A549 treated with Mapracorat at 1 μM for 4 hours (cell line): Measurements from ENCODE around the gene SELENOT. TPM values are rescaled to one million over a fixed set of nuclear protein-coding genes. Genes with fewer than 3 reads are reported as not detected.

Source experiments
- total RNA-seq: library from RNA; stranded (reverse); fragments of 200-300 nt; extraction: Qiagen RNA extraction; gene quantifications from 5 replicates; pipeline ENCODE4 v1.2.3, GENCODE V29; 2022

Gene SELENOT, protein sequence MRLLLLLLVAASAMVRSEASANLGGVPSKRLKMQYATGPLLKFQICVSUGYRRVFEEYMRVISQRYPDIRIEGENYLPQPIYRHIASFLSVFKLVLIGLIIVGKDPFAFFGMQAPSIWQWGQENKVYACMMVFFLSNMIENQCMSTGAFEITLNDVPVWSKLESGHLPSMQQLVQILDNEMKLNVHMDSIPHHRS
- 97.3 to 108 TPM (median 103 TPM) in 5 replicates for total RNA-seq

DNA sequence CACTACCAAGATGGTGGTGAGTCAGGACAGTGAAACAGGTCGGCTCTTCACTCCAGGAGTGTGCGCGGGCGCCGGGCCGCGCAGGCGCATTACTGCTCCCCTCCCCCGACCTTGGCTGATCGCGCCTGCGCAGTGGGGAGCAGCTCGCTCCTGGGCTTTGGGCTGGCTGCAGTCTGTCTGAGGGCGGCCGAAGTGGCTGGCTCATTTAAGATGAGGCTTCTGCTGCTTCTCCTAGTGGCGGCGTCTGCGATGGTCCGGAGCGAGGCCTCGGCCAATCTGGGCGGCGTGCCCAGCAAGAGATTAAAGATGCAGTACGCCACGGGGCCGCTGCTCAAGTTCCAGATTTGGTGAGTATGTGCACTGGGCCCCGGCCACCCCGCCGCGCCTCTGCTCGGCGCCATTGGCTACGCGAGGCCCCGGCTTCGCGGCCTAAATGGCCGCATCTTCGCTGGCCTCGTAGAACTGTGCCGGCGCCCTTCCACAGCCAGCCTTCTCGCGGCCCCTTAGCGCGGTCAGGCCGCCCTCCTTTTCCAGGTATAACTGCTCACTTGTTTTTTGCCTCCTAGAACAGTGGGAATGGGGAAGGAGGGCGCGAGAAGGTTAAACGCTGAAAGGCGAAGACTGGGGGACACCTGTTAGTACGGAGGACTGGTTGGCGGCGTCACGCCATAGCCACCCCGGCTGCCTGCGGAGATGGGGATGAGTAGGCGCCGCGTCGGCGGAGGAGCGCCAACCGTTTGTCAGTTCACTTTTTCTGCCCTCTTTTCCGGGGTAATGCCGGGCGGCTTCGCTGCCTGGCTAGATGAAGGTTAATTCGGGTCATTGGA is at the start of gene SELENOT:
SELENOT (plus strand) TSS at position 169 of the 827 bp plus-strand sequence; CDS start at position 211, 42 bp downstream.

Other genes starting within 250 kb of the SELENOT start
- 16.0 to 20.5 TPM (median 17.4 TPM) in 5 replicates for gene TSC22D2, start 195.0 kb upstream of the SELENOT start, total RNA-seq
- gene SERP1, start 56.8 kb upstream of the SELENOT start, total RNA-seq, result 49.5 to 107 TPM (median 96.4 TPM) in 5 replicates
- gene EIF2A, start 56.5 kb upstream of the SELENOT start, total RNA-seq, result 67.9 to 82.3 TPM (median 70.7 TPM) in 5 replicates
- not detected in 5 replicates for gene ERICH6, start 100.6 kb downstream of the SELENOT start, total RNA-seq
- gene SIAH2, start 159.8 kb downstream of the SELENOT start, total RNA-seq, result 15.4 to 18.6 TPM (median 18.4 TPM) in 5 replicates